ACC112 (cell line): ENCODE data around the gene CD93.

Source experiments
- H2AFZ ChIP-seq: fragments of 200-600 bp; sonication (generic); one replicate; pipeline ENCODE4 v1.6.0; 2017; ENCODE audit warnings: antibody characterized with exemption, low read length; ENCODE audit not compliant: unreplicated experiment
- H3K27ac ChIP-seq: fragments of 200-600 bp; sonication (generic); 2 replicates; pipeline ENCODE4 v1.5.1; 2014; ENCODE audit warnings: low read depth, mild to moderate bottlenecking, antibody characterized with exemption, low read length, moderate library complexity
- H3K27me3 ChIP-seq: fragments of 200-600 bp; sonication (generic); 2 replicates; pipeline ENCODE4 v1.6.1; 2014; ENCODE audit warnings: mild to moderate bottlenecking, antibody characterized with exemption, low read length, moderate library complexity, mixed read lengths; ENCODE audit not compliant: insufficient read depth
- H3K36me3 ChIP-seq: fragments of 200-600 bp; sonication (generic); 2 replicates; pipeline ENCODE4 v1.6.1; 2016; ENCODE audit warnings: mild to moderate bottlenecking, antibody characterized with exemption, low read length, moderate library complexity, mixed read lengths; ENCODE audit not compliant: insufficient read depth
- H3K4me1 ChIP-seq: fragments of 200-600 bp; sonication (generic); one replicate; pipeline ENCODE4 v1.6.1; 2016; ENCODE audit warnings: low read length, mixed read lengths; ENCODE audit not compliant: insufficient read depth, unreplicated experiment, control insufficient read depth
- H3K4me3 ChIP-seq: fragments of 200-600 bp; sonication (generic); 2 replicates; pipeline ENCODE4 v1.5.1; 2014; ENCODE audit warnings: mild to moderate bottlenecking, low read depth, low read length
- H3K79me2 ChIP-seq: fragments of 200-600 bp; sonication (generic); one replicate; pipeline ENCODE4 v1.6.0; 2016; ENCODE audit warnings: low read length; ENCODE audit not compliant: control insufficient read depth, unreplicated experiment, insufficient read depth

The CD93 gene

GRCh38 chr20:23032750-23033078 is 53.4 kb downstream of the CD93 start:
- H3K4me3 ChIP-seq = no peak overlapping the region
- peaks cover 46% of the 10 kb centered on the region for H3K27me3 ChIP-seq
- H3K36me3 ChIP-seq = no peaks in the 10 kb centered on the region
- H3K27ac ChIP-seq = no peak overlapping the region
- H3K4me1 ChIP-seq = no peaks in the 10 kb centered on the region
- no peak overlapping the region for H2AFZ ChIP-seq
- no peaks in the 10 kb centered on the region for H3K79me2 ChIP-seq

- H3K4me1 ChIP-seq = no peaks in the 10 kb centered on the region
These were observed 53.9 kb downstream of the CD93 start for GRCh38 chr20:23032056-23032749.

GRCh38 chr20:23031346-23031745 is 54.8 kb downstream of the CD93 start:
- Histone ChIP-seq H2AFZ (no peak overlapping the region), H3K4me1 (no peaks in the 10 kb centered on the region), H3K4me3 (no peak overlapping the region), H3K79me2 (no peaks in the 10 kb centered on the region), H3K27ac (no peak overlapping the region), H3K27me3 (peaks cover 38% of the 10 kb centered on the region), H3K36me3 (no peaks in the 10 kb centered on the region)

More at GRCh38 chr20:23032056-23032749, 53.9 kb downstream of the CD93 start:
- no peak overlapping the region for H3K27ac ChIP-seq
- H3K36me3 ChIP-seq = no peaks in the 10 kb centered on the region
- H3K79me2 ChIP-seq = no peaks in the 10 kb centered on the region
- no peak overlapping the region for H3K4me3 ChIP-seq
- no peak overlapping the region for H2AFZ ChIP-seq
- H3K27me3 ChIP-seq = peaks cover 42% of the 10 kb centered on the region
